ENCODE results near the gene SPATA18.

The SPATA18 gene

DNA sequence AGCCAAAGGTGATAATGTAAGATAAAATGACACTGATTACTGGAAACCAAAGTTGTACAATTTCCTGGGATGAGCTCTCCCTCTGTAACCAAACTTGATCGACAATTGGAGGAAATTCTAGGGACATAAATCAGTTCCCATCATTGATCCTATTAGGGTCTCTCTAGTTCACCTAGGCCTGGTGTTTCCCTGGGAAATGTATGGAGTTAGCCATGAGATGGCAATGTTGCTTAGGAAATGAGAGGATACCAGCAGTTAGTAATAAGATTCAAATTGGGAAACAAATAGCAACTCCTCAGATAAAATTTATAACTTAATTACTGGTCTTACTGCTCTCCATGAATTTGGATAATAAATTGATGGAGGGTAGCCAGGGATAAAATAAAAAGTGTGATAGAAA lies 52.2 kb downstream of the SPATA18 start:
- DNase-seq (ENCODE audit: low read depth) = peak; percentile 38
- no peak overlapping the region for H3K4me3 ChIP-seq (replicated peaks; ENCODE audit: low read depth, low read length)
- peak; percentile 39 for TF ChIP-seq CTCF (IDR thresholded peaks at IDR 0.05; ENCODE audit: low read length, missing control alignments)

DNA sequence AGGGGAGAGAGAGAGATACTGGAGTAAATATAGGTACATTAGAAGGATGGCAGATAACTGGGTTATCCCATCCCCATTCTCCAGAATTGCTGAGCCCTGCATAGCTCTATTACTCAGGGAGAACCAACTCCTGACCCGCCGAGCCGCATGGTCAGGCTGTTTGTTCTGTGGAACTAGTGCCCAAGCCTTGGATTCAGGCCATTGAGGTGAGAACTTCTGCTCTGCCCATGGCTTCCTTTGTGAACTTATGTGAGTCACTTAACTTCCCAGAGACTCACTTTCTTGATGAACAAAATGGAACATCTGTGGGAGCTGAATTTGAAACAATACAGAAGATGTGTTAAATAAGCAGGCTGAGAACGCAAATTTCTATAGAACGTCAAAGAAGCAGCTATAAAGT lies 54.2 kb downstream of the SPATA18 start:
- H3K4me3 ChIP-seq (replicated peaks; ENCODE audit: low read depth, low read length) = no peak overlapping the region
- DNase-seq (ENCODE audit: low read depth) = no peak
- TF ChIP-seq CTCF (IDR thresholded peaks at IDR 0.05; ENCODE audit: low read length, missing control alignments) = no peak

DNA sequence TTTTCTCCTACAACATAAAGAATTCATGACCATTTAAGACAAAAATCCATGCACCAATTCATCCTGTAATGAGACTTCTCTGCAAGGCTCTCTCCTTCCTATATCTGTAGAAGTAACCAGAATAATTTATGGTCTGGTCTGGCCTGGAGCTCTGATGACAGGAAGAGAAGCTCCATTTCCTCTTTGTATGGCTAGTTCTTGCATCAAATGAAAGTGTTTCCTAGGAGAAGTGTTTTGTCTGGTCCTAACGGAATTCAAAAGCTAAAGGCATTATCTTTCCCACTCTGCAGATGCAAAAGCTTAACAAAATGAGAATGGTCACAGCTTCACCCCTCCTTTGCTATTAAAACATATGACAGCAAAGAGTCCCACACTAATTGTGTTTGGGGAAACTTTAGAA lies 55.1 kb downstream of the SPATA18 start:
- DNase-seq (ENCODE audit: low read depth) = no peak
- no peak overlapping the region for H3K4me3 ChIP-seq (replicated peaks; ENCODE audit: low read depth, low read length)

DNA sequence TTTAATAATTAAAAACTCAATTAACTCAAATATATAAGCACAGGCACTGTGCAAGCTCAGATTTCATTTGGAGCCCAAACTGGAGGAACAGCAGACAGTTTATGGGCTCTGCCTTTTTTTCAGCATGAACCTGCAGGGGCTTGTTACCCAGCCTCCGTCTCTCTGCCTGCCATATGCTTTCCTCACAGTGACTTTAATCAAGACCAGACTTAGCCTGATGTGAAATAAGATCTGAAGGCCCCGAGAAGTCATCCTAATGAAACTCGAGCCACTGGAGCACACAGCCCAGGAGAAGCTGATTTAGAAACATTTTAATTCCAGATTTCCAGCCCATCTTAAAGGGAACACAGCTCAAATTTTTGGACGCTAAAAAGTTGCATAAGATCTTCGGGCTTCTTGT lies 55.6 kb downstream of the SPATA18 start:
- H3K4me3 ChIP-seq (replicated peaks; ENCODE audit: low read depth, low read length) = no peak overlapping the region
- TF ChIP-seq CTCF (IDR thresholded peaks at IDR 0.05; ENCODE audit: low read length, missing control alignments) = no peak
- DNase-seq (ENCODE audit: low read depth) = no peak

More for the DNA sequence above, 55.1 kb downstream of the SPATA18 start:
- TF ChIP-seq CTCF (IDR thresholded peaks at IDR 0.05; ENCODE audit: low read length, missing control alignments) = no peak

DNA sequence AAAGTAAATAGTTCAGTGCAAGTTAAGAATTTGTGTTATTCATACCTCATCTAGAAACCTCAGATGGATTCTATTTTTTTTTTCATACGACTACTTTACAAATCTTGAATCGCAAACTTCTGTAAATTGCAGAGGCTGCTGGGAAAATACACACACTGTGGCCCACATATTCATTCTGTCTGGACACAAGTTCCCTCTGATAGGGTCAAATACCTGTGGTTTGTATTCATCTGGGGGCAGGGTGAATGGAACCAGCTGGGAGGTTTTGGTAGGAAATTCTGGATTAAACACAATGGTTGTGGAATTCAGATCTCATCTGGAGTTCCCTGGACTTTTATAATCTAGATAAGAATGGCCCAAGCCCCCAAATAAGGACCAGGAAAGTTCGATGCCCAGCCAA lies 56.2 kb downstream of the SPATA18 start:
- no peak for TF ChIP-seq CTCF (IDR thresholded peaks at IDR 0.05; ENCODE audit: low read length, missing control alignments)
- no peak overlapping the region for H3K4me3 ChIP-seq (replicated peaks; ENCODE audit: low read depth, low read length)
- DNase-seq (ENCODE audit: low read depth) = peak; percentile 12

DNA sequence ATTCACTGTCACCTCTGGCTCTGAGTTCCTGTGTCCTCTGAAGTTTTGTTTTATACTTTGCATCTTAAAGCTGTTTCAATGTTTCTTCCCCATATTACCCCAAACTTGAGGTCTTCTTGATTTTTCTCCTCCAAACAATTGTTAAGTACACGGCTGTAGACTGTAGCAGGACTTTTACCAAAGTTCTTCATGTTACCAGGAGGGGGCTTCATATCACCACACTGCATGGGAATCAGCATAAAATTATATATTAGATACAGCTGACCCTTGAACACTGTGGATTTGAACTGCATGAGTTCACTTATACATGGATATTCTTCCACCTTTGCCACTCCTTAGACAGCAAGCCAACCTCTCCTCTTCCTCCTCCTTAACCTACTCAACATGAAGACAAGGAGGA lies 56.6 kb downstream of the SPATA18 start:
- no peak for DNase-seq (ENCODE audit: low read depth)
- TF ChIP-seq CTCF (IDR thresholded peaks at IDR 0.05; ENCODE audit: low read length, missing control alignments) = peak; percentile 11
- no peak overlapping the region for H3K4me3 ChIP-seq (replicated peaks; ENCODE audit: low read depth, low read length)

DNA sequence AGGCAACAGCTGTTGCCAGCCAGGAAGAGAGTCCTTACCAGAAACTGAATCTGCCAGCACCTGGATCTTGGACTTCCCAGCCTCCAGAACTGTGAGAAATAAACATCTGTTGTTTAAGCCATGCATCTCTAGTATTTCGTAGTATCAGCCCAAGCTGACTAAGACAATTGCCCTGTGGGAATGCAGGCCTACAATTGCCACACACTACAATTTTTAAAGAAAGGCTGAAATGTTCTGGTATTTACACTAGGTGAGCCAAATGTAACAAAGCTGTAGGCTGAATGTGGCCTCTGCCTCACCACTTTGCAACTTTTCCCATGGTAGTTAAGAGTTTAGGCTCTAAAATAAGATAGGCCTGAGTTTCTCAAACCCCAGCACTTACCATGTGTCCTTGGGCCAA lies 59.1 kb downstream of the SPATA18 start:
- no peak for TF ChIP-seq CTCF (IDR thresholded peaks at IDR 0.05; ENCODE audit: low read length, missing control alignments)
- peak; percentile 13 for DNase-seq (ENCODE audit: low read depth)

More for the DNA sequence above, 59.1 kb downstream of the SPATA18 start:
- no peak overlapping the region for H3K4me3 ChIP-seq (replicated peaks; ENCODE audit: low read depth, low read length)

All from fibroblast of pulmonary artery (primary cell).